GM12801 (cell line): ENCODE measurements around the gene STK32B.

ENCODE experiments used
- TF ChIP-seq, protein P1 (sequence below): IDR thresholded peaks from one replicate; pipeline ENCODE4 v1.5.1; 2011; ENCODE audit warnings: control low read depth; ENCODE audit not compliant: insufficient read length; ENCODE audit errors: extremely low read depth

The STK32B gene

DNA sequence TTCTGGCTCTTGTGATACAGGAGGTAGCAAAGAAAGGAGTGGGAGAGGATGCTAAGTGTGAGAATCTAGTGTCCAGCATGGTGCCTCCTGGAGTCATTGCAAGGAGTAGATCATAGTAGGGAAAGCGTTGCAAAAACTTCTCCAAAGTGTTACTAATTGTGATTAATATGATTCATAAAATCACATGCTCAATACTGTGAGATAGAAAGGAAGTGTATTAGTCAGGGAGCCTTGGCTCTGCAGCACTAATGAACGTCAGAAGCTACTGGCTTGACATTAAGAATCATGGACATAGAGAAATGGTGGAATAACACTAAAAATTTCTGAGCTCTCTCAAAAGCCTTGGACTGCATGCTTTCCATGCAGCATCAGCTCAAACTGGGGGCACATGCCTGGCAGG, 358.0 kb downstream of the STK32B start:
- TF ChIP-seq, protein P1, sequence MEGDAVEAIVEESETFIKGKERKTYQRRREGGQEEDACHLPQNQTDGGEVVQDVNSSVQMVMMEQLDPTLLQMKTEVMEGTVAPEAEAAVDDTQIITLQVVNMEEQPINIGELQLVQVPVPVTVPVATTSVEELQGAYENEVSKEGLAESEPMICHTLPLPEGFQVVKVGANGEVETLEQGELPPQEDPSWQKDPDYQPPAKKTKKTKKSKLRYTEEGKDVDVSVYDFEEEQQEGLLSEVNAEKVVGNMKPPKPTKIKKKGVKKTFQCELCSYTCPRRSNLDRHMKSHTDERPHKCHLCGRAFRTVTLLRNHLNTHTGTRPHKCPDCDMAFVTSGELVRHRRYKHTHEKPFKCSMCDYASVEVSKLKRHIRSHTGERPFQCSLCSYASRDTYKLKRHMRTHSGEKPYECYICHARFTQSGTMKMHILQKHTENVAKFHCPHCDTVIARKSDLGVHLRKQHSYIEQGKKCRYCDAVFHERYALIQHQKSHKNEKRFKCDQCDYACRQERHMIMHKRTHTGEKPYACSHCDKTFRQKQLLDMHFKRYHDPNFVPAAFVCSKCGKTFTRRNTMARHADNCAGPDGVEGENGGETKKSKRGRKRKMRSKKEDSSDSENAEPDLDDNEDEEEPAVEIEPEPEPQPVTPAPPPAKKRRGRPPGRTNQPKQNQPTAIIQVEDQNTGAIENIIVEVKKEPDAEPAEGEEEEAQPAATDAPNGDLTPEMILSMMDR, result no peak

DNA sequence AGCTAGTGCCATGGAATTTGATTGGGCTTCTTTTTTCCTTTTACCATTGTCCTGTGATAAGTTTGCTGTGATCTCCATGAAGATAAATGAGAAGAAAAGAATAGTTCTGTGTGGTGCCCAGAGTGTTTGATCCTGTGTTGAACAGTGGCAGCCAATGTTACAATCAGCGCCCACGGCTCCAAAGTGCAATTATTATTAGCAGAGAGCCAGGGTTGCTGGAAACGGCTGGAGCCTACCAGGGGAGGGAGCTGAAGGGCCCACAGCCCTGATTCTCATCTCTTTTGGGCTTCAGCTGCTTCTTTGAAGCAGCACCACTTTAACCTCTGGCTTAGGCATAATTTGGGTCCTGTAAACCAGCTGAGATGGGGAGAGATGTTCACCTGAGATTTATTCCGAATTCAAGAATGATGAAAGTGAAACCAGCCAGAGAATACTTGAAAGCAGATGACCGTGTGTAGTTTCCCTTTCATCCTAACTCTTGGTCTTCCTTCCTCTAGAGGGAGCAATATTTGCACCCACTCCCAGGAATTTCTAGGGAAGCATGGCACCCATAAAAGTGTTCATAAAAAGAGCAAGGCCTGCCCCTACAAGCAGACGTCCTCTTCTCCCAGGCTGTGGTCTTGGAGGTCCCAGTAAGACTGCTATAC, 358.8 kb downstream of the STK32B start:
- TF ChIP-seq, protein P1, result no peak

DNA sequence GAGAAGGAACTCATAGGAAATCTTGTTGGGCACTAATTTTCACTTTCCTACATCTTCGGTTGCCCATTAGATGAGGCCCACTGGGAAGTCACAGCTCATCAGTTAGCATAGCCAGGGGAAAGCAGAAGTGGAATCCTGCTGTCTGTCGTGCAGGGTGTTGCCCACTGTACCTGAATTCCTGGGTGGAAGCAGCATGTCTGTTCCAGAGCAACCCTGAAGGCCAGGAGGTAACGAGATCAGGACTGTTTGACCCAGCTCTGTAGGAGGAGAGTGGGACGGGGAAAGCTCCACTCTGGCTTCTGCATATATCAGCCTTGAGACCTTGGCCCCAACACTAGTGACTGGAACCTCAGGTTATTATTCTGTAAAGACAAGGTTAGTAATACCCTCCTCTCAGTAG, 361.0 kb downstream of the STK32B start:
- TF ChIP-seq, protein P1, result no peak

DNA sequence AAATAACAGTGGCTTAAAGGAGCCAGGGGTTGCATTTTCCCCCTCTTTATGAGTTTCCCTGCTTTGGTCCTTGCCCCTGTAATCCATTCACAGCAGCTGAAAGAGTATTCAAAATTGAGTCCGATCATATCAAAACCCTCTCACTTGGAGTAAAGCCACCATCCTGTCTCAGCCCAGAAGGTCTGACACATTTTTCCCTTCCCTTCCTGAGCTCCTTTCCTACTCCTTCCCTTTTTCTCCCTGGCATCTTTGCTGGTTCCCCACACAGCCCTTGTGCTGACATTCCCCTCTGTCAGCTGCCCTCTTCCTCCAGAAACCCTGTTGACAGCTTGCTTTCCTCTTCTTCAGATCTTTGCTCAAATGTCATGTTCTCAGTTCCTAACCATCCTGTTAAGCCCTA, 361.5 kb downstream of the STK32B start:
- TF ChIP-seq, protein P1, result no peak

- TF ChIP-seq, protein P1, result no peak
Observed at GRCh38 chr4:5416637-5417036, 365.4 kb downstream of the STK32B start.

DNA sequence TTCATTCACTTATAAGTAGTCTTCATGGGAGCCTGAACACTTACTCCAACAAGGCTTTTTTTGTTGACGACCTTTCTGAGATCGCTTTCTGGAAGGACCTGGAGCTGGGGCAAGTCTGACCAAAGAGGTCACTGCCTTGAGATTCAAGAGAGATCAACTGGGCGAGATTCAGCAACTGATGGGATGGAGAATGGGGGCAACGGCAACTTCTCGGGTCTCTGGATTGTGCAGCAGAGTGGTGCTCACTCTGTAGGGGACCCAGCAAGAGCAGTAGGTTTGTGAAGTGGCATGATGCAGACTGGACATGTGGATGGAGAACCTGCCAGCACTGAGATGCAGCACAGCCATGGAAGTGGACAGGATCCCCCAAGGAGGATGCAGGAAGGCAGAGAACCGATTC, 369.0 kb downstream of the STK32B start:
- TF ChIP-seq, protein P1, result no peak

- TF ChIP-seq, protein P1, result no peak
Observed at GRCh38 chr4:5421416-5421815, 370.1 kb downstream of the STK32B start.
